Measurements from ENCODE around the gene KRTAP4-8.
"Not testable (repeated sequence)": the region's sequence is repeated elsewhere in the genome, so short reads cannot be mapped to it uniquely, and the experiment has no call there.

The KRTAP4-8 gene

DNA sequence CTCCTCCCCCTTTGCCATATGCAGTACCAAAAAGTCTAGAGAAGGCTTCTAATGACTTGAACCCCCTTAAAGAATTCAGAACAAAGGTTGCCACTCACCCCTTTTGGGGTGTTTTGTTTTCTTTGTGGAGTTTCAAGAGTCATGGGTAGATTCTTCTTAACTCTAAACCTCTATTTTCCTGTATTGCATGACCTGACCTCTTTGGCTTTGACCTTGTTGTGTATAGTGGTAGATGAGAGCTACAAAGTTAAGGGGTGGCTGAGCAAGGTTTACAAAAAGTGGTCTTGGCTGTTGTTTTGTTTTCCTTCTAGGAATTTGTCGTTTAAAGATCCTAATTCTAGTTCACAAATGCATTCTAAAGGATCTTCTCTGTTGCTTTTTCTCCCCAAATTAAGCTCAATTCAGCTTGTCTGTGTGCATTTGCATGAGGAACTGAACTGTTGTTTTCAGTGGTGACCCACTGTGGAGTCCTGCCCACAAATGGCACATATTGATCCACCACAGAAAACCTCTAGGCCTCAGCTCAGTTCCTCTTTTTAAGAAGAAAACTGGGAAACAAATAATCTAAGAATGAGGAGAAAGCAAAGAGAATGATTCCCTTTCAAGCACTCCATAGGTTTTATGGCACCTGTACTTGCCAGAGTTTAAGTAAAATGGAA, 10.9 kb upstream of the KRTAP4-8 start:
- DNase-seq (ENCODE audit: low read depth): not testable (repeated sequence)

DNA sequence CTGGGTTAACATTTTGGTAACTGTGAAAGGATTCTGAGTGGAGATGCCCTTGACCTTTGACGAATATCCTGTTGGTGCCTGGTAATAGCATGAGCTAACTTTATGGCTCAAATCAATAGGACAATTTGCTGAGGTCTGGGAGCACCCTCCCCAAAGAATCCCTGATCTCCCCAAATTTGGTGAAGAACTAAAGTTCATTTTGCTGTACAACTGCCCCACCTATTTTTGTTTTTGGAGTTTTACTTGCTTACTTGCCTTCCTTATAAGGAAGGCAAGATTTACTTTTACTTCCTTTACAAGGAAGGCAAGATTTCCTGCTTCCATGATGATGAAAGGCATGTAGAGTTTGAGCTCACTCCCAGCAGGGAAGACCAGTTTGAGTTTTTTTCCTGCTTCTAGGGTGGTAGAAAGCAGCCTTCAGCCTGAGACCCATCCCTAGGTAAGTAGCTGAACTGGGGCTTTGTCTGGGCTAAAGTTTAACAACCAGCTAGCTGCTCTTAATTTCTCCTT, 10.1 kb upstream of the KRTAP4-8 start:
- DNase-seq (ENCODE audit: low read depth): peak; percentile 78

DNA sequence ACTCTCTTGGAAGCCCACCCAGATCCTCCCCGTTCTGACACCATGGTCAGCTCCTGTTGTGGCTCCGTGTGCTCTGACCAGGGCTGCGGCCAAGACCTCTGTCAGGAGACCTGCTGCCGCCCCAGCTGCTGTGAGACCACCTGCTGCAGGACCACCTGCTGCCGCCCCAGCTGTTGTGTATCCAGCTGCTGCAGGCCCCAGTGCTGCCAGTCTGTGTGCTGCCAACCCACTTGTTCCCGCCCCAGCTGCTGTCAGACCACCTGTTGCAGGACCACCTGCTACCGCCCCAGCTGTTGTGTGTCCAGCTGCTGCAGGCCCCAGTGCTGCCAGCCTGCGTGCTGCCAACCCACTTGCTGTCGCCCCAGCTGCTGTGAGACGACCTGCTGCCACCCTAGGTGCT, 7.4 kb upstream of the KRTAP4-8 start, which contains the start of gene KRTAP4-9:
Gene KRTAP4-9, plus strand, starts transcription at position 43 of the 400 bp plus-strand sequence. Its CDS starts 0 bp downstream, at position 43.
- not testable (repeated sequence) for DNase-seq (ENCODE audit: low read depth)

DNA sequence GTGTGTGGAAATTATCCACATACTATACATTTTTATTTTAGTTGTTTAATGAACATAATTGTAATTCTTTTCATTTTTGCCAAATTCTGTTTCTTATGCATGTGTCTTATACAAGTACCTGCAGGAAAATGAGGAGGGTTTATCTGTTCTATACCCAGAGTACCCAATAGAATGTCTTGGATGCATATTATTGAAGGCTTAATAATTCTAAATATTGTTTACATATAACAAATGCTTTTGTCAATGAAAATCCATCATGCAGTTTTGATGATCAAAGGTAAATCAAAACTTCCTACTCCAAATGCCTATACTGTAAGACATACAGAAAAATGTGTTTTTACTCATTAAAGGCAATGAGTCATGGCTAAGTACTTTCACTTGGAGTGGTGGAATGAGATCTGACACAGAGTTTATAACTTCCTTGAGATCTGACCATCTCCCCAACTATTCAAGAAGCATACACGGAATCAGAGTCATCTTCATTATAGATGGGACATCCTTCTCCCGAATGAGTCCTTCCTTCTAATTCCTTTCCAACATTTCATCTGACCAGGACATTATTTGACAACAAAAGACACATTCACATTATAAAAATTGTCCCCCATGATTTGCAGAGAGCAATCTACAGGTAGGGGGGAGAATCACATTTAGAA, 6.6 kb upstream of the KRTAP4-8 start:
- peak; percentile 87 for DNase-seq (ENCODE audit: low read depth)

DNA sequence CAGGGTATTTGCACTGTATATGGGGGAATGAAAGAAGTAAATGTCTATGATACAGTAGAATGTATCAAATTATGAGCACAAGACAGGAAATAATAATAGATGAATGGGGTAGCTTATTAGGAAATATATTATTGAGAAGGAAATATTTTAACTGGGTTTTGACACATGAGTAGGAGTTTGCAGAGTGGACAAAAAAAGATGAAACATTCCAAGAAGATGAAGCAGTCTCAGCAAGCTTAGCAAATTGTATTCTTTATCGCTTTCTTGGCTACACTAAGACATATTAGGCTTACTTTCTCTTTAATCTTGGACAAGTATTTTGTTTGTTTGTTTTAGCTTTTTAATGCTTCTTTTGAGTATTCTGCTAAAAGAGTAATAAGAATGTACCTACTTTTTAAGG, 6.0 kb upstream of the KRTAP4-8 start:
- peak; percentile 55 for DNase-seq (ENCODE audit: low read depth)

DNA sequence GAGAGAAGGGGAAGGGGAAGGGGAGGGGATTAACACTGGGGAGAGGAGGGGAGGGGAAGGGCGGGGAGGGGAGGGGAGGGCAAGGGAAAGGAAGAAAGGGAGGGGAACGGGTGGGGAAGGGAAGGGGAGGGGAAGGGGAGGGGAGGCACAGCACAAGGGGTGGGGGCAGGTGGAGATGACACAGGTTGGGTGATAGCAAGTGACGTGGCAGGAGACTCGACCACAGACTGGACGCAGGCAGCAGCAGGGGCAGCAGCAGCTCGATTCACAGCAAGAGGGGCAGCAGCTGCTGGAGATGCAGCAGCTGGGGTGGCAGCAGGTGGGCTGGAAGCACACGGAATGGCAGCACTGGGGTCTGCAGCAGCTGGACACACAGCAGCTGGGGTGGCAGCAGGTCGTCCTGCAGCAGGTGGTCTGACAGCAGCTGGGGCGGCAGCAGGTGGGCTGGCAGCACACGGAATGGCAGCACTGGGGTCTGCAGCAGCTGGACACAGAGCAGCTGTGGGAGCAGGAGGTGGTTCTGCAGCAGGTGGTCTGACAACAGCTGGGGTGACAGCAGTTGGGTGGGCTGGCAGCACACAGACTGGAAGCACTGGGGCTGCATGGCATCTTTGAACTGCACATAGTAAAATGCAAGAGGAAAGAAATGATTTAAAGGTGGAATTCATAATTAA, 3.8 kb upstream of the KRTAP4-8 start, which contains the start of gene KRTAP4-16:
Gene KRTAP4-16, minus strand, starts transcription at position 624 of the 674 bp plus-strand sequence. Its CDS starts 0 bp downstream, at position 624.
- no peak for DNase-seq (ENCODE audit: low read depth)

DNA sequence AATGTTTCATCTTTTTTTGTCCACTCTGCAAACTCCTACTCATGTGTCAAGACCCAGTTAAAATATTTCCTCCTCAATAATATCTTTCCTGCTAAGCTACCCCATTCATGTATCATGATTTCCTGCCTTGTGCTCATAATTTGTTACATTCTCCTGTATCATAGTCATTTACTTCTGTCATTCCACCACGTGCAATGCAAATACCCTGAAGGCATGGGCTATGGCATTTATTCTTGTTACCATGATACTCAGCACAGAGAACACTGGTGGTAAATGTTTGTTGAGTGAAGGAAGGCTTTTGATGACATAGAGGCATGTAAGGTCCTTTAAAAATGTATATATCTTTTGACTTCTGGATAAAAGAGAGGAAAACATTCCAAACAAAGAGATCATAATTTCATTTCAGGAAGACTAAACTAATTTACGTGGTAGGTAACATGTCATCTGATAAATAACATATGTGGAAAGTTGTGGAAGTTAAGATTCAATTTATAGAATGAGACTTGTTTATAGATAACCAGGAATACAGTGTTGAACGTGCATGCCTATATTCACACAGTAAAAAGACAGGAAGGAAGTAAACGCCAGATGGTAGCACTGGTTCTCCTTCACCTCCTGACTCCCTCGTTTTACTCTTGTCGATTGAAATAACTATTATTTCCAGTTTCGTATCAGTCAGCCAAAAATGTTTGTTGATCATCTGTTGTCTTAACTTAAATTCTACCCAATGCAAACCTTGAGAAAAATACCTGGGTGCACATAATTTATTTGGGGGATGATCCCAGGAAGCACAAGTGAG, 1.9 kb upstream of the KRTAP4-8 start:
- peak; percentile 97 for DNase-seq (ENCODE audit: low read depth)

DNA sequence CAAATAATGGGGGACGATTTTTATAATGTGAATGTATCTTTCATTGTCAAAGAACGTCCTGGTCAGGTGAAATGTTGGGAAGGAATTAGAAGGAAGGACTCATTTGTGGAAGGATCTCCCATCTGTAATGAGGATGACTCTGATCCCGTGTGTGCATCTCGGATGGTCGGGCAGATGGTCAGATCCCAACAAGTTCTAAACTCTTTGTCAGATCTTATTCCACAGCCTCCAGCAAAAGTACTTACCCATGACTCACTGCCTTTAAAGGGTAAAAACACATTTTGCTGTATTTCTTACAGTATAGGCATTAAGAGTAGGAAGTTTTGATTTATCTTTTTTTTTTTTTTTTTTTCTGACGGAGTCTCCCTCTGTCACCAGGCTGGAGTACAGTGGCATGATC, 539 bp upstream of the KRTAP4-8 start:
- peak; percentile 94 for DNase-seq (ENCODE audit: low read depth)

DNA sequence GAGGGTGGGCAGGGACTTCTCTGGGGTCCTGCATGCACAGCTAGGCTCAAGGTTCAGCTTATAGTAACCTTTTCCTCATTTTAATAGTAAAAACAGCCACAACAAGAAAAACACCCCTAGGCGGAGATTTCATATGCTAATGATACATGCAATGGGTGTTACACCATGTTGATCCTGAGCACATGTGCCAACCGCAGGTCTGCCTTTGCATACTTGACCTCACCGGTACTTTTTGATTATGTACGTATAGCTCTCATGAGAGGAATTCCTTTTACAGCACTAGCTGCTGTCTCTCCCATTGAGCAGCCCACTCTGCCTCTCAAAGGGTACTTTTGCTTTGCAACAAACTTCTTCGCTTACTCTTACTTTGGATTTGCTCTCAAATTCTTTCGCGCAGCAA, 1.9 kb downstream of the KRTAP4-8 start:
- DNase-seq (ENCODE audit: low read depth): no peak

DNA sequence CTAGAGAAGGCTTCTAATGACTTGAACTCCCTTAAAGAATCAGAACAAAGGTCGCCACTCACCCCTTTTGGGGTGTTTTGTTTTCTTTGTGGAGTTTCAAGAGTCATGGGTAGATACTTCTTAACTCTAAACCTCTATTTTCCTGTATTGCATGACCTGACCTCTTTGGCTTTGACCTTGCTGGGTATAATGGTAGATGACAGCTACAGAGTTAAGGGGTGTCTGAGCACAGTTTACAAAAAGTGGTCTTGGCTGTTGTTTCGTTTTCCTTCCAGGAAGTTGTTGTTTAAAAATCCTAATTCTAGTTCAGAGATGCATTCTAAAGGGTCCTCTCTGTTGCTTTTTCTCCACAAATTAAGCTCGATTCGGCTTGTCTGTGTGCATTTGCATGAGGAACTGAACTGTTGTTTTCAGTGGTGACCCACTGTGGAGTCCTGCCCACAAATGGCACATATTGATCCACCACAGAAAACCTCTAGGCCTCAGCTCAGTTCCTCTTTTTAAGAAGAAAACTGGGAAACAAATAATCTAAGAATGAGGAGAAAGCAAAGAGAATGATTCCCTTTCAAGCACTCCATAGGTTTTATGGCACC, 9.1 kb downstream of the KRTAP4-8 start:
- not testable (repeated sequence) for DNase-seq (ENCODE audit: low read depth)

DNA sequence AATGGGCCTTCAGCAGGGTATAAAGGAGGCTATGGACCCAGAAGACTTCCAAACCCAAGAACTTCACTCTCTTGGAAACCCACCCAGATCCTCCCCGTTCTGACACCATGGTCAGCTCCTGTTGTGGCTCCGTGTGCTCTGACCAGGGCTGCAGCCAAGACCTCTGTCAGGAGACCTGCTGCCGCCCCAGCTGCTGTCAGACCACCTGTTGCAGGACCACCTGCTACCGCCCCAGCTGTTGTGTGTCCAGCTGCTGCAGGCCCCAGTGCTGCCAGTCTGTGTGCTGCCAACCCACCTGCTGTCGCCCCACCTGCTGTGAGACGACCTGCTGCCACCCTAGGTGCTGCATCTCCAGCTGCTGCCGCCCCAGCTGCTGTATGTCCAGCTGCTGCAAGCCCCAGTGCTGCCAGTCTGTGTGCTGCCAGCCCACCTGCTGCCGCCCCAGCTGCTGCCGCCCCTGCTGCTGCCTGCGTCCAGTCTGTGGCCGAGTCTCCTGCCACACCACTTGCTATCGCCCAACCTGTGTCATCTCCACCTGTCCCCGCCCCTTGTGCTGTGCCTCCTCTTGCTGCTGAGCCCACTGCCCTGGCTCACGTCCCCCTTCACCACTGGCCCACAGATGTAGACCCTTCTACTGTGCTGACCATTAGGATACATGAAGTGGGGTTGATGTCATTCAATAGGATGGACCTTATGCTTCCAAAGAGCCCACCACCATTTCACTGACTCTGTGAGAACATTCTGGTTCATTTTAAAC, 13.7 kb downstream of the KRTAP4-8 start, which contains the start of gene KRTAP4-7:
Gene KRTAP4-7, plus strand, starts transcription at position 51 of the 757 bp plus-strand sequence. Its CDS starts 57 bp downstream, at position 108.
- not testable (repeated sequence) for DNase-seq (ENCODE audit: low read depth)

DNA sequence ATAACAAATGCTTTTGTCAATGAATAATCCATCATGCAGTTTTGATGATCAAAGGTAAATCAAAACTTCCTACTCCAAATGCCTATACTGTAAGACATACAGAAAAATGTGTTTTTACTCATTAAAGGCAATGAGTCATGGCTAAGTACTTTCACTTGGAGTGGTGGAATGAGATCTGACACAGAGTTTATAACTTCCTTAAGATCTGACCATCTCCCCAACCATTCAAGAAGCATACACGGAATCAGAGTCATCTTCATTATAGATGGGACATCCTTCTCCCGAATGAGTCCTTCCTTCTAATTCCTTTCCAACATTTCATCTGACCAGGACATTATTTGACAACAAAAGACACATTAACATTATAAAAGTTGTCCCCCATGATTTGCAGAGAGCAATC, 14.5 kb downstream of the KRTAP4-8 start:
- DNase-seq (ENCODE audit: low read depth): peak; percentile 92

DNA sequence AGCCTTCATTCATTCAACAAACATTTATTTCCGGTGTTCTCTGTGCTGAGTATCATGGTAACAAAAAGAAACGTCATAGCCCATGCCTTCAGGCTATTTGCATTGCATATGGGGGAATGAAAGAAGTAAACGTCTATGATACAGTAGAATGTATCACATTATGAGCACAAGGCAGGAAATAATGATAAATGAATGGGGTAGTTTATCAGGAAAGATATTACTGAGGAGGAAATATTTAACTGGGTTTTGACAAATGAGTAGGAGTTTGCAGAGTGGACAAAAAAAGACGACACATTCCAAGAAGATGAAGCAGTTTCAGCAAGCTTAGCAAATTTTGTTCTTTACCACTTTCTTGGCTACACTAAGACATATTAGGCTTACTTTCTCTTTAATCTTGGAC, 15.3 kb downstream of the KRTAP4-8 start:
- peak; percentile 56 for DNase-seq (ENCODE audit: low read depth)

DNA sequence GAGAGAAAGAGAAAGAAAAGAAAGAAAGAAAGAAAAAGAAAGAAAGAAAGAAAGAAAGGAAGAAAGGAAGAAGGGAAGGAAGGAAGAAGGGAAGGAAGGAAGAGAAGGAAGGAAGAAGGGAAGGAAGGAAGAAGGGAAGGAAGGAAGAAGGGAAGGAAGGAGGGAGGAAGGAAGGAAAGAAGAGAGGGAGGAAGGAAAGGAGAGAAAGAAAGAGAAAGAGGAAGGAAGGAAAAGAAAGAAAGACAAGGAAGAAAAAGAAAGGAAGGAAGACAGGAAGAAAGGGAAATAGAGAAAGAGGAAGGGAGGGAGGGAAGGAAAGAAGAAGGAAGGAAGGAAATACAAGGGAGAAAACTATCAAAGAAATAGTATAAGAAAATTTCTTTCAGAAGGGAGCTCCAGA, 21.2 kb downstream of the KRTAP4-8 start:
- DNase-seq (ENCODE audit: low read depth): no peak

DNA sequence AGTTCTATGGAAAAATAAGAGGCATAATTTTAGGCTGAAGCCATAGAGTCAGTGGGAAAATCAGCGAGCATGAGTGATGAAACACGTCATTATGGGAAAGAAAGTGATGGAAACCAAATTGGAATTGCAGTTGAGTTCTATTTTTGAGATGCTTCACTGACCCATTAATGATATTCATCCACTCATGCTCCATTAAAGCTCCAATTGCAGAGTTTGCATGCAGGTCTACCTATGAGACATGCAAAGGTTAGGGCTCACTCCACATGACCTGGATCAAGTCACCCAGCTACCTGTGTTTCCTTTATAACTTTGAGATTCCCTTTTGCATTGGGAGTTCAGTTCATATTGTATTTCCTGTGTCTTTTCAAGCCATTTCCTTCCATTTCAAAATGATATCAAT, 24.3 kb downstream of the KRTAP4-8 start:
- DNase-seq (ENCODE audit: low read depth): no peak

DNA sequence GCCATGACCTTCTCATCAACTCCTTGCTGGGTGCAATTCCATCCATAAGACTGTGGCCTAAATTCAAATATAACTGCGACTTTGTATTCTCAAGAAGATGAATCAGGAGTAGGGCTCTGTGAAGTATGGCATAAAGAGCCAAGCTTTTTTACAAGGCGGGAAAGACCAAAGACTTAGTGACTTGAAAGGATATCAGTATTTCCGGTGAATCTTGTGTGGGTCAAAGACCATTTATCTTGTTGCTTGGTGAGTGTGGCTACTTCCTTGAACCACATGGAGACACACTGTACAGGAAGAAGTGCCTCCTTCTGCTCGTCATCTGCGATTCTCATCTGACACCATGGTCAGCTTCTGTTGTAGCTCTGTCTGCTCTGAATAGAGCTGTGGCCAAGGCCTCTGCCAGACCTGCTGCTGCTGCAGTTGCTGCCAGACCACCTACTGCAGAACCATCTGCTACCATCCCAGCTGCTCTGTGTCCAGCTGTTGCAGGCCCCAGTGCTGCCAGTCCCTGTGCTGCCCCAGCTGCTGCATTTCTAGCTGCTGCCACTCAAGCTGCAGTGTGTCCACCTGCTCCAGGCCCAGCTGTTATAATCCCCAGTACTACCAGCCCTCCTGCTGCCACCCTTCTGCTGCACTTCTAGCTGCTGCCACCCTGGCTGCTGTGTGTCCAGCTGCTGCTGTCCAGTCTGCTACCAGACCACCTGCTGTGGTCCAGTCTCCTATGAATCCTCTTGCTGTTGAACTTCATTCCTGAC, 26.2 kb downstream of the KRTAP4-8 start:
- no peak for DNase-seq (ENCODE audit: low read depth)

DNA sequence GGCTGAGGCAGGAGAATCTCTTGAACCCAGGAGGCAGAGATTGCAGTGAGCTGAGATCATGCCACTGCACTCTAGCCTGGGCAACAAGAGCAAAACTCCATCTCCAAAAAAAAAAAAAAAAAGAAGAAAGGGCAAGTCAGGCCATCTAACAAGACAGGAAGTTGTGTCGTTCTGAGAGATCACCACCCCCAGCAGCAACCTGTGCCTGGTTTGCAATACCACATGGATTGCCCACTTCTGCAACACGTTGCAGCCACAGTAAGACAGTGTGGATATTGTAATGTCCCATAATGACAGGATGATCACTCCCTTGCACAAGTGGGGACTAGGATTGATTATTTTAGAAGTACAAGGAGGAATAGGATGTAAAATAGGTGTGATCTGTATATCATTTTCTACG, 28.9 kb downstream of the KRTAP4-8 start:
- DNase-seq (ENCODE audit: low read depth): no peak

DNA sequence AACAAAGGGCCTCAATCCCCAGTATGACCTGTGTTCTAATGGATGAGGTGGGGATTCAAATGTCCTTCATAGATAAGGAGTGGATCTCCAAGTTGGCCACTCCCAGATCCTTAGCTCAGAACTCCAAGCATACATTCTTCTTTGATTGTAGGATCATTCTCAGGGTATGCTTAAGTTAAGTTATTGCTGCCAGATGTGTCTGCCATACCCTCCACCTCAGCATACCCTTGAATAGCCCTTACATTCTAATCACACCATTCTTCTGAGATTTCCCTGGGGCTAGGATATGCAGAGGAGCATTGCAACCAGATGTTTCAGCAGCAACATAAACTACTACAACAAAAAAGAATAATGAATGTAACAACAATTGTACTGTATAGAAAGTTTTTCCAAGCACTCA, 30.7 kb downstream of the KRTAP4-8 start:
- peak; percentile 80 for DNase-seq (ENCODE audit: low read depth)

DNA sequence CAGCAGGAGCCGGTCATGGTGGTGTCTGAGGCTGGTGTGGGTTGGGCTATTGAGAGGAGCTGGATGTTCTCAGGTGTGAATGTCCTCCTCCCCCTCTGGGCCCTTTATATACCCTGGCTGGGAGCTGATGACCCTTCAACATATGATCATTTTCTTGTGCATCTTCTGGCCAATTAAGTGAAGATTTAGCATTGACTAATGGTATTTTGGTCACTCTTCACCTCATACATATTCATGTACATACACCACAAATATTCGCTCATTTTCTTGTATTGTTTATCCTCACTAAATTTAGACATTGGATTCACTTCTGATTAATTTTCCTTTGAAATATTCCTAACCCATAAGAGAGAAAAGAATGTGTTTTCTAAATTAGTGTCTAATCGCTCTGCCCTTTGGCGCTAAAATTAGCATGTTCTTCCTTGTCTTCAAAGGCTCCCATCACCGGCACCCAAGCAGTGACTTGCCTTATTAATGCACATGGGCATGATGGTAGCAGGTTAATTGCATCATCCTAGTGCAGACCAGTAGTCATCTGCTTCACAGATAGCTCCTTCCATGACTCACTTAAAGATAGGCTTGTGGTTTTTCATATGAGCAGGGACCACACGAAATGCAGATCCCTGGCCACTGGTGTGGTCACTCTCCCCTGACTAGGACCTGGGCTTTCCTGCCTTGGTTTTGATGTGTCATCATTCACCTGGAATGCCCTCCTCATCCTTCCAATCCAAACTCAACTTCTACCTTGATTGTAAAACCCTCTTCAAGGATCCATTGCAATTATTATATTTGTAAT, 31.9 kb downstream of the KRTAP4-8 start, which contains the start of gene KRTAP2-4:
Gene KRTAP2-4, minus strand, starts transcription at position 51 of the 796 bp plus-strand sequence. Its CDS starts 34 bp downstream, at position 17.
- DNase-seq (ENCODE audit: low read depth): peak; percentile 96
